Measurements from ENCODE around the gene DPP7.
"Not testable (repeated sequence)": the region's sequence is repeated elsewhere in the genome, so short reads cannot be mapped to it uniquely, and the experiment has no call there.

Gene DPP7

DNA sequence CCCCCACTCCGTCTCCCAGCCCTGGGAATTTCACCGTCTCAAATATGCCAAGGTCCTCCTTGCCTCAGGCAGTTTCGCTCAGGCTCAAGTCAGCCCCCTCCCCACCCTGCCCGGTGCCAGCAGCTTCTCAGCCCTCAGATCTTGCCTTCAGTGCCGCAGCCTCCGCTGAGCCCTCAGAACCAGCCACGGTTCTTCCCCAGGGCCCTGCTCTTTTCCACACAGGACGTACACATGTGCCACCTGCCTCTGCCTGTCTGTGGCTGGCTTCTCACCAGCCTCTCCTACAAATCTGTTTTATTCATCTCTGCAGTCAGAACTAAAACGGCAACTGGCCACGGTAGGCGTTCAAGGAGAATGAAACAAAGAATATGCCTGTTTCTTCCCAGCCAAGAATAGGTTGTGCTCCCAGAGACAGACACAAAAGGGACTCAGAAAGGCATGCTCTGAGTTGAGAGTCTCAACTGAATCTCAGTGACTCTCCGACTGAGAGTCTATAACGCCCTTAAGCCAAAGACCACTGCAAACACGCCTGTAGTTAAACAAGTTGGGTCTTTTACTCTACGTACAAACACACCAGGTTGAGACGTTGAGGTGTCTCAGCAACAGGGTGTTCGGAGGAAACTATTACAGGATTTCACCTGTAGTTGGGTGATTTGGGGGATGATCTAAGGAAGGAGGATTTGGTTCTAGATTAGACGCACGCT lies 13.8 kb upstream of the DPP7 start:
- peak; percentile 19 for DNase-seq

- DNase-seq = peak; percentile 42
Measured at GRCh38 chr9:137127301-137128157, 13.0 kb upstream of the DPP7 start.

GRCh38 chr9:137126786-137127185 lies 12.3 kb upstream of the DPP7 start:
- DNase-seq = no peak

DNA sequence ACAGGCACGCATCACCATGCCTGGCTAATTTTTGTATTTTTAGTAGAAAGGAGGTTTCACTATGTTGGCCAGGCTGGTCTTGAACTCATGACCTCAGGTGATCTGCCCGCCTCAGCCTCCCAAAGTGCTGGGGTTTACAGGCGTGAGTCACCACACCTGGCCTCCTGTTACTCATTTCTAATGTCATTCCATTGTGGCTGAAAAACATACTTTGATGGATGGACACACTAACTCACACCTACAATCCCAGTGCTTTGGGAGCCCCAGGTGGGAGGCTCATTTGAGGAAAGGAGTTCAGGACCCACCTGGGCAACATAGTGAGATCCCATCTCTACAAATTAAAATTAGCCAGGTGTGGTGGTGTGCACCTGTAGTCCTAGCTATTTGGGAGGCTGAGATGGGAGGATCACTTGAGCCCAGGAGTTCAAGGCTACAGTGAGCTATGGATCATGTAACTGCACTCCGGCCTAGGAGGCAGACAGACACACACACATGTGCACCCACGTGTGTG lies 9.5 kb upstream of the DPP7 start:
- not testable (repeated sequence) for DNase-seq

- no peak for DNase-seq
Measured at GRCh38 chr9:137123468-137123837, 8.9 kb upstream of the DPP7 start.

- not testable (repeated sequence) for DNase-seq
Measured at GRCh38 chr9:137122796-137123467, 8.4 kb upstream of the DPP7 start.

DNA sequence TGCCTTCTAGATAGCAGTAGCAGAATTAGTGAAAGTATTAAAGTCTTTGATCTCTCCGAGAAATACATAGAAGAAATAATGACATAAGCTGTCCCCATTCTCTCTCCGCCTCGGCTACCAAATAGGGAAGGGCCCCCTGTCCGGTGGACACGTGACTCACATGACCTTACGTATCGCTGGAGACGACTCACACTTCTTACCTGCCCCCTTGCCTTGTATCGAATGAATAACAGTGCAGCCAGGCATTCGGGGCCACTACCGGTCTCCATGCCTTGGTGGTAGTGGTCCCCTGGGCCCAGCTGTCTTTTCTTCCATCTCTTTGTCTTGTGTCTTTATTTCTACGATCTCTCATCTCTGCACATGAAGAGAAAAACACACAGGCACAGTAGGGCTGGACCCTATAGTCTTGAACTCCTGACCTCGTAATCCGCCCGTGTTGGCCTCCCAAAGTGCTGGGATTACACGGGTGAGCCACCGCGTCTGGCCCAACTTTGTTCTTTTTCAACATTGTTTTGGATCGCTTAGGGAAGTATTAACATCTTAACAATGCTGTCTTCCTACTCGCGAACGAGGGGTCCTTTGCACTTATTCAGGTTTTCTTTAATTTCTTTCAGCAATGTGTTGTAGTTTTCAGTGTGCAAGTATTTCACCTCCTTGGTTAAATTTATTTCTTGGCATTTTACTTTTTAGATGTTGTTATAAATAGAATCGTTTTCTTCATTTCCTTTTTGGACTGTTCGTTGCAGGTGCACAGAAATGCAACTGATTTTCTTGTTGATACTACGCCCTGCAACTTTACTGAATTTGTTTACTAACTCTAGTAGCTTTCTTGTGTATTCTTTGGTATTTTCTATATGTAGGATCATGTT lies 7.6 kb upstream of the DPP7 start:
- DNase-seq = not testable (repeated sequence)

GRCh38 chr9:137118092-137118603 lies 3.6 kb upstream of the DPP7 start:
- DNase-seq = not testable (repeated sequence)

- DNase-seq = no peak
Measured at GRCh38 chr9:137117269-137117731, 2.8 kb upstream of the DPP7 start.

- no peak for DNase-seq
Measured at GRCh38 chr9:137116728-137117127, 2.2 kb upstream of the DPP7 start.

- no peak for DNase-seq
Measured at GRCh38 chr9:137116027-137116507, 1.5 kb upstream of the DPP7 start.

GRCh38 chr9:137115394-137116026 lies 977 bp upstream of the DPP7 start:
- DNase-seq = peak; percentile 41

DNA sequence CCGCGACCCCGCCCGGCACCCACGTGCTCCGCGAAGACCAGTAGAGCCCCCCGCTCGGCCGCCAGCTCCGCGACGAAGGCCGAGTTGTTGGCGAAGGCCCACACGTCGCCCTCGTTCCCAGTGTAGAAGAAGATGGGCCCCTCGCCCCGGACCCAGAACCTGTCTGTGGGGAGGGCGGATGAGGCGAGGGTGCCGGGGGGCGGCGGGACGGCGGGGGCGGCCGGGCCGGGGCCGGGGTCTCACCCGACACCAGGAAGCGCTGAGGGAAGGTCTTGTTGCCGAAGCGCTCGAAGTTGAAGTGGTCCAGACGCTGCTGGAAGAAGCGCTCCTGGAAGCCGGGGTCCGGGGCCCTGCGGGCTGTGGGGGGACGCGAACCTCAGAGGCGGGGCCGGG lies 317 bp downstream of the DPP7 start:
- no peak for DNase-seq

GRCh38 chr9:137113385-137114159 lies 961 bp downstream of the DPP7 start:
- DNase-seq = peak; percentile 61

- no peak for DNase-seq
Measured at GRCh38 chr9:137112564-137113384, 1.8 kb downstream of the DPP7 start.

DNA sequence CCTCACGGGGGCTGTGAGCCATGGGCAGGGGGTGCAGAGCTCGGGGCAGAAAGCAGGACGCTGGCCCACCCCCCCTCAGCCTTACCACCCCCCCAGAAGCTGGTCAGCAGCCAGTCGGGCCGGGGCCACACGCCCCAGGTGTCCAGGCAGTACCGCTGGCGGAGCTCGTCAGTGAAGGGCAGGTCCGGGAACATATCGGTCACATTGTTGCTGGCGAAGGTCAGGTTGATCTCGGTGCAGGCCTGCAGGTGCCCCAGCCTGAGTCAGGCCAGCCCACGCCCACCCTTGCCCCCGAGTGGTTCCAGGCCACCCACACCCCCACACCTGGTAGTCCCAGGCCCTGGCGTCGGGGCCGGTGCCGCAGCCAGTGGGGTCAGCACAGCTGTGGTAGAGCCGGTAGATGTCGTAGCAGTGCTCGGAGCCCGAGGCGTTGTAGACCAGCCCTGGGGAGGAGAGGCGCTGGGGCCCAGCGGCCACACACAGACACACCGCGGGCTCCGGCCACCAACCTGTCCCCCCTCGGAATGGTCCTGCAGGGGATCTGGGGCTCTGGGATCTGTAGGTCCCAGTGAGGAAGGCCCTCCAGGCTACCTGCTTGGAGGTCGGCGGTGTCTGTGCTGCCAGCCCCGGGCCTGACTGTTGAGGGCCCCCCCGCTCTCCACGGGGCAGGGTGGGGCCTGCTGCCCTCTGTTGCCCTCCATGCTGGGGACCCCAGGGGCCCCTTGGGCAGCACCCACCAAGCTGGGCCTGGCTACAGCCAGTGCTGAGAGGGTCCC lies 2.6 kb downstream of the DPP7 start:
- DNase-seq = no peak

DNA sequence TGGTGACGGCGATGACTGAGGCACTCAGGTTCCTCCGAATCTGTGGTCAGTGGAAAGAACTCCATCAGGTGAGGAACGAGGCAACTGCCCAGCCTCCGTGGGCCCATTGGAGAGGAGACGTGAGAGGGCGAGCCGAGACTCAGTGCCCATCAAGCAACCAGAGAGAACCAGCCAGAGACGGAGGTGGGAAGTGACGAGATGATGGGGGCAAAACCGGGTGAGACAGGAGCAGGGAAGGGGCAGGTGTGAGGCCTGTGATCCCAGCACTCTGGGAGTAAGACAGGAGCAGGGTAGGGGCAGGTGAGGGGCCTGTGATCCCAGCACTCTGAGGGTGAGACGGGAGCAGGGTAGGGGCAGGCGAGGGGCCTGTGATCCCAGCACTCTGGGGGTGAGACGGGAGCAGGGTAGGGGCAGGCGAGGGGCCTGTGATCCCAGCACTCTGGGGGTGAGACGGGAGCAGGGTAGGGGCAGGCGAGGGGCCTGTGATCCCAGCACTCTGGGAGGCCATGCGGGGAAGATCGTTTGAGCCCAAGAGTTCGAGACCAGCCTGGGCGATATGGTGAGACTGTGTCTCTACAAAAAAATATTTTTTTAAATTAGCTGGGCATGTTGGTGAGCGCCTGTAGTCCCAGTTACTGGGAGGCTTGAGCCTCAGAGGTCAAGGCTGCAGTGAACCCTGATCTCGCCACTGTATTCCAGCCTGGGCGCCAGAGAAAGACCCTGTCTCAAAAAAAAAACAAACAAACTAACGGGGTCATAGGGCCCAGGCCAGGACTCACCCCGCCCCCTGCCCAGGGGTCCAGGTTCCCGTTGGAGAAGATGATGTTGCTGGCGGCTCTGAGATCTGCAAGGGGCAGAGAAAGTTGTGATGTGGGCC lies 3.4 kb downstream of the DPP7 start:
- DNase-seq = no peak

Measured in 8988T (cell line).